Left lobe of liver (tissue), 2 donors: ENCODE results near the gene RPTN. TPM values are rescaled to one million over a fixed set of nuclear protein-coding genes. Genes with fewer than 3 reads are reported as not detected.
A peak's percentile ranks its signal among the peaks of the same experiment; 100 is the strongest.

Source experiments
- ATAC-seq: fragments of 200-7000 bp; cut with Tn5 transposase; one replicate; pipeline ENCODE4 v1.9.1; 2020; ENCODE audit warnings: mild to moderate bottlenecking, moderate library complexity
- DNase-seq: peaks from one replicate; pipeline ENCODE4 v3.0.0-alpha.2; 2020; ENCODE audit warnings: low spot score
- total RNA-seq: library from RNA; stranded (reverse); gene quantifications from one replicate; pipeline ENCODE4 v1.2.1, GENCODE V29; 2021
- donor health status: DM: no; HTN: no; CAD: no; lungs with moderate emphysema.
- donor health status: DM: no; HTN: yes; CAD: no.

Gene RPTN, protein sequence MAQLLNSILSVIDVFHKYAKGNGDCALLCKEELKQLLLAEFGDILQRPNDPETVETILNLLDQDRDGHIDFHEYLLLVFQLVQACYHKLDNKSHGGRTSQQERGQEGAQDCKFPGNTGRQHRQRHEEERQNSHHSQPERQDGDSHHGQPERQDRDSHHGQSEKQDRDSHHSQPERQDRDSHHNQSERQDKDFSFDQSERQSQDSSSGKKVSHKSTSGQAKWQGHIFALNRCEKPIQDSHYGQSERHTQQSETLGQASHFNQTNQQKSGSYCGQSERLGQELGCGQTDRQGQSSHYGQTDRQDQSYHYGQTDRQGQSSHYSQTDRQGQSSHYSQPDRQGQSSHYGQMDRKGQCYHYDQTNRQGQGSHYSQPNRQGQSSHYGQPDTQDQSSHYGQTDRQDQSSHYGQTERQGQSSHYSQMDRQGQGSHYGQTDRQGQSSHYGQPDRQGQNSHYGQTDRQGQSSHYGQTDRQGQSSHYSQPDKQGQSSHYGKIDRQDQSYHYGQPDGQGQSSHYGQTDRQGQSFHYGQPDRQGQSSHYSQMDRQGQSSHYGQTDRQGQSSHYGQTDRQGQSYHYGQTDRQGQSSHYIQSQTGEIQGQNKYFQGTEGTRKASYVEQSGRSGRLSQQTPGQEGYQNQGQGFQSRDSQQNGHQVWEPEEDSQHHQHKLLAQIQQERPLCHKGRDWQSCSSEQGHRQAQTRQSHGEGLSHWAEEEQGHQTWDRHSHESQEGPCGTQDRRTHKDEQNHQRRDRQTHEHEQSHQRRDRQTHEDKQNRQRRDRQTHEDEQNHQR
- not detected for total RNA-seq

DNA sequence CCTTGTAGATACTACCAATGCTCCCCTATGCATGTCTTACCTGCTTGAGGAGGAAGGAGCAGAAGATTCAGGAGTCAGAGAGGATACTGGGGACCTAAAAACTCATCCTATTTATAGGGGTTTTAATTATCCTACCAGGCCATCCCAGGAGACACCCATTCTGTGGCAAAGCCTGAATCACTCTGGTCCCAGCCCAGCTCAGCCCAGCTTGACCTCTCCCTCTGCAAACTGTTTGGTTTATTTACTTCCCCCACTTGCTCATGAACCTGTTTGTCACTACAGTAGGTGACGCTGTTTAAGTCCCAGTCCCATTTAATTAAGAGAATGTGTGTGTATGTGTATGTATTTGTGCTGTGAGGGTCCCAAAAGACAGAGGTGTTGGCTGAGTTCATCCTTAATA is at the start of gene RPTN:
Gene RPTN, minus strand, starts transcription at position 85 of the 400 bp plus-strand sequence. CDS start 1,339 bp downstream, outside the sequence.
- ATAC-seq (no peak), DNase-seq (no peak)

DNA sequence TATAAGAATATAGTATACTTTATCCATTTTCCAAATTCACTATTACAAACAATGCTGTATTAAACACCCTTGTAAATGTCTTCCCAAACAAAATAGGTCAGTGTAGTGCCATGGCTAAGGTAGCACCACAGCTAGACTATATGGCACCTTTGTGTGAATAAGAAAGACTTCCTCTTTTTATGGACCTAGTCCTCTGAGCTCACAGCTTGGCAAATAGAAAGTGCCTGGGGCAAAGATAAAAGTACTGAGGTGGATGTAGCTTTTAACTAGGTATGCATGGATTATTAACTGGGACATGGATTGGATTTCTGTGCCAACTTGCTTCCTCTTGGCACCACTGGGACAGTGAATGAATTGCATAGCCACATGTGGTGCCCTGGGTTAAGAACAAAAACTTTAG is 40.0 kb upstream of the RPTN start:
- no peak for DNase-seq
- ATAC-seq, result peak; percentile 48

DNA sequence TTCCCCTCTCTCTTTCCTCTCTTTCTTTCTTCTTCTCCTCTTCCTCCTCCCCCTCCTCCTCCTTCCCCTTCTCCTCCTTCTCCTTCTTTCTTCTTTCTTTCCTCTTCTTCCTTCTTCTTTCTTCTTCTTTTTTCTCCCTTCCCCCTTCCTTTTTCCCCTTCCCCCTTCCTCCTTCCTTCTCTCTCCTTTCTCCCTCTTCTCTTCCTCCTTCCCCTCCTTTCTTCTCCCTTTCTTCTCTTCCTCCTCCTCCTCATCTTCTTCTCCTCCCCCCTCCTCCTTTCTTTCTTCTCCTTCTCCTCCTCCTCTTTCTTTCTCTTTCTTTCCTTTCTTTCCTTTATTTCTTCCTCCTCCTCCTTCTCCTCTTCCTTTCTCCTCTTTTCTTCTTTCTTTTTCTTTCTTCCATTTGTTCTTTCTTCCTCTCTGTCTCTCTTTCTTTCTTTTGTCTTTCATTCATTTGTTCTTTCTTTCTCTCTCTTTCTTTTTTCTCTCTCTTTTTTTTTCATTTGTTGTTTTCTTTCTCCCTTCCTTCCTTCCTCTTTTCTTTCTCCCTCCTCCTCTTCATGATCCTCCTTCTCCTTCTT is 38.4 kb upstream of the RPTN start:
- ATAC-seq (no peak), DNase-seq (no peak)

DNA sequence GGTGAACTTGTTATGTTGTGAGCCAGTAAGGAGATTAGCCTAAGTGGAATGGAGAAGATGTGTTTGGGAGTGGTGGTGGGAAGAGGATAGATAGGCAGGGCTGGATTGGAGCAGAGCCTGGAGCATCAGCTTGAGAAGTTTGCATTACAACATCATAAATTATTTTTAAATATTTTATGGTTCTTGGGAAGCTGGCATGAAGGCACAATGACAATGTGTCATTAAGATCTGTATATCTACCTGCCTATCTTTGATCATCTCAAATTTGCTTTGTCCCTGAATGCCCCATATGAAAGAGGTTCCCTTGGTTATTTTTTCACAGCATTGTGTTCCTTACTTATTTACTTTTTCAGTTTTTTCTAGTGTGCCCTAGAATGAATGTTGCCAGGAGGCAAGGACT is 32.7 kb upstream of the RPTN start:
- DNase-seq, result no peak
- ATAC-seq, result no peak

DNA sequence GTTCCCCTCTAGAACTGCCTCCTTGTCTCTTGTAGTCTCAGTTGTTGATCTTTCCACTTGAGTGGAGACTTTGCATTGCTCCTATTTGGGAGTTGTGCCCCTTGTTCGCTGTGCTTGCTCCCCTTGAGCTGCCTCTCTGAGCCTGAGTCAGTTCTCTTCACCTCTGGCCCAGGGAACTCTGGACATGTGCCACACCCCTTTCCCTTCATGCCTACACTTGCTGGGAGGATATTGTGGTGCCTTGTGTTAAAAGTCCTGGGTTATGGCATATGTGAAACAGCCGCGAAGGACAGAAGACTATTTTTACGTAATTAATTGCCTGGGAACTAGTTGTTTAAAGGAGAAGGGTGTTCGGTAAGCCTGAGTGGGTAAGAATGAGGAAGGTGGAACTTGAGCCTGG is 32.2 kb upstream of the RPTN start:
- no peak for ATAC-seq
- no peak for DNase-seq

DNA sequence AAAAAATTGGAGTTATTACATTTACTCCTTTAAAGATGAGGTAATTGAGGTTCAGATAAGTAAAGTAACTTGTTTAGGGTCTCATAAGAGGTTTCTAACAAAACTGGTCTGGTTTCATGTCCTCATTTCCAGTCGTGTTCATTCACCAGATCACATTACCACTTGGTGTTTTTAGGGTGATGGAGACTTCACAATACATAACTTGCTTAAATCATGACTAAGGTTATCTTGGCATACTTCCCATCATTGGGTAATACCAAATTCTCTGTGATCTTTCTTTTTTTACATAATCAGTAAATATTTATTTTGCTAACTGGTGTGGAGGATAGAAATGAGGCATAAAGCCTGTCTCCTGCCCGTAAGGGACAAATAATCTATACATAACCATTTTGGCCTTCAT is 31.6 kb upstream of the RPTN start:
- DNase-seq (no peak), ATAC-seq (peak; percentile 20)

DNA sequence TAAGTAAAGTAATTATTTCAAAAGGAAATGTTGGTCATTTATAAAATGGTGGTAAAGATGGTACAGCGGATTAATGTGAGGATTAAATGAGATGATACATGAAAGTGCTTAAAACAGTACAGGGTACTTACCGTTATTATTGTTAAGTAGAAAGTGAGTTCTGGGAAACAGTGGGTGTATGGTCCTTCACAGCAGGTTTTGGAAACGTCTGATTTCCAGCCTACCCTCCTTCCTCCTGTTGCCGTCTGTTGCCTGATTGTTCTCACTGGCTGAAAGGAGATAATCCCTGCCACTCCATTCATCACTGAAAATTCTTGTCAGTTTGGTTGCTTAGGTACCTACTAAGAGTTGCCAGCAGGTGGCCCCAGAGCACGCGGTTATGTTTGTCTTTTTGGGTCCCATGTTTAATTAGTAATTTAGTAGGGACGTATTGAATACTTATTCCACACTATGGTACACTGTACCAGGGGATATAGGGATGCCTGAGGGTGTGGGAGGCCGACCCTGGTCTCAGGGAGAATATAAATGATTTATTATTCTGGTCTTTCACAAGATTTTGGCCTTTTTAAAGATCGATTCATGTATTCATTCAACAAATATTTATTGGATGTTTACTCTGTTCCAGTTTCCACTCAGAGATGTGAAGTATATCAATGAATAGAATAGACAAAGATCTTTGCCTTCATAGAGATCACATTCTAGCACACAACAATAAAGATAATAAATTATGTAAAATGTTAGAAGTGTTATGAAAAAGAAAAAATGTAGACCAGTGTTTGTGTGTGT is 30.8 kb upstream of the RPTN start:
- ATAC-seq, result peak; percentile 76
- peak; percentile 64 for DNase-seq

DNA sequence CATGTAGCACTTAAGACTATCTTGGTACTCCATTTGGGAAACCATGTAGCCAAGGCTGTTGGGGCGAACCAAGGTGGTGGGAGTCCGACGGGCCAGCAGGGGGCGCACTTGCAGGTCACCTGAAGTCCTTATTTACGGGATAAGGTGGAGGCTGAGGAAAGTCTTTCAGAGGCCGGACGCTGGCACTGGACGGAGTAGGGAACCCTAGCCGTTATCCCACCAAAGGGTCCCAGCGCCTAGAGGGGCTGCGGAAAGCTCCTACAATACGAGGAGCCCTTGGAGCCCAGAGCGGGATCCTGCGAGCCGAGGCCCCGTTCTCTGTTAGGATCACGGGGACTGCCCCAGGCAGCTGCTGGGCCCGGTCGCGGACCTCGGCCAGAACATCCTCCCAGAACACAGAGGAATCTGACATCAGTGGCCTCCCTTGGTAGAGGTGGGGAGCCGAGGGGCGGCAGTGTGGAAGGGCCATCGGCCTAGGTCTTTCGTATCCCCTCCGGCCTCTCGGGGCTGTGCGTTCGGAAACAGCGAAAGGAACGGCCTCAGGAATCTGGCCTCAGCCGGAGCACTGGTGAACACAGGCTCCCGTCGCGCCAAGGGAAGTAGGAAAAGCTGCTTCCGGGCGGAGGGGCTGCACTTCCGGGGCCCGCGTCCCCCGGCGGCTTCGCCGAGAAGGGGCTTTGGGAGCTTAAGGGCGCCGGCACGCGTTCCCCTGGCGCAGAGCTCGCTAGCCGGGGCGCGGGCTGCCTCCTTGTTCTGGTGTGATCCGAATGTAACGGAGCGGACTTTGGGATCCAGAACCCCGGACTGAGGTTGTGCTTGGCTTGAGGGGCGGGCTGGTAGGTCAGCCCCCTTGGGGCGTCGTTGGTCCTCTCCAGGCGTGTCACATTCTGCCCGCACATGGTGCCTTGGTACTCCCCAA is 29.9 kb upstream of the RPTN start:
- ATAC-seq (peak; percentile 83), DNase-seq (peak; percentile 80)

DNA sequence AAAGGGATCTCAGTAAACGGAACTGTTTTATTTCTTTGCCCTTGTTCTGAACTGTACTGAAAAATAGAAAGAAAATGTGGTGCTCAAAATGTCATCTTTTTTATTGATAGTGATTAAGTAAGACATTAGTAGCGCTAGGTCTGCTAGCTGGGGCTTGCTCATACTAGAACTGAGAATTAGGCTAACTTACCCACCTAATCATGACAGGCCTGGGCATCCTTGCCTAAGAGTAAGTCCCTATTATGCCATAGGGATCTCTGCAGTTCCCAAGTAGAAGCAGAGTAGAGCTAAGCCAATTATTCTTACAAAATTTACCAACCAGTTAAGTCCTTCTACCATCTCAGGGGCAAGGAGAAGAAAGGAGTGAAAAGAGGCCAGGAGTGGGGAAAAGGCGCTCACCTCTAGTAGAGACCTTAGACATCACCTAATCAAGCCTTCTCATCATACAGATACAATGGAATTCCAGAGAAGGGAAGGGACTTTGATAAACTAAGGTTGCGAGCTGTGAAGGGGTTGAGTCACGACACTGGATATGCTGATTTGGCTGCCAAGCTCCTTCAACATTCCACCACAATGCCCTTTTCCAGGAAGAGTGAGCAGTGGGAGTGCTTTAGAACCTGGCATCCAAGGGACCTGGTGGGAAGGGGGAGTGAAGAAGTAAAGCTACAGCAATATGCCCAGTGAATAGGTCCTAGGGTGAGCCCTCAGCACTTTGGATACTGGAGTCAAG is 27.7 kb upstream of the RPTN start:
- ATAC-seq (no peak), DNase-seq (no peak)

DNA sequence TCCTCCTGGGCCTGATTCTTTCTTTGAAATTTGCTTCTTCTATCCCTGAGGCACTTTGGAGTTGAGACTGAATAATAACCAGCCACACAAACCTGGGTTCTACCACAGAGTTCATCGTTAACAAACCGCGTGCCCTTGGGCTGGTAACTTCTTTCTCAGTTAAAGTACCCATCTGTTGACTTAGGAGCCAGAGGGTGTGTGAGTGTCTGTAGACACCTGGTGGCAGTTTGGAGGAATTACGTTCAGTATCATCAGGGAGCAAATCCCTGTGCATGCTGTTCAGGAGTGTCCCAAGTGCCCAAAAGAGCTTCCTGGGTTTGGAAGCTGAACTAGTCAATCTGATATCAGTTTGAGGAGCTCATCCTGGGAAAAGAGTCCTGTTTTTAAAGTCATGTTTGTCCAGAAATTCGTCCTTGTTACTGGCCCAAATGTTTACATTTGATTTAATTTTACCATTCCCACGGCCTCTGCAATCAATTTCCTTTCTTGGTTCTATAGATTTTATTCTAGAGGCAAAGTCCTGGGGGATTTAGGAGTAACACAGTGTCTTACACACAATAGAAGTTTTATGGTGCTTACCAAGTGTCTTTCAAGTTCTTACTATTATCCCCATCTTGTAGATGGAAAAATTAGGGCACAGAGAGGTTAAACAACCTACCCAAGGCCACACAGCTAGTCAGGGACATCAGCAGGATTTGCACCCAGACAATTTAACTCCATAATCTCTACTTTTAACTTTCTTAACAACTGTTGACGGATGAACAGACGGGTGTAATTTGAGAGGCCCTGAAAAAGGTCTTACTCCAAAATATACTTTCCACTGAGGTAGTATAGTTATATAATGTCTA is 26.7 kb upstream of the RPTN start:
- DNase-seq, result no peak
- ATAC-seq, result peak; percentile 76

DNA sequence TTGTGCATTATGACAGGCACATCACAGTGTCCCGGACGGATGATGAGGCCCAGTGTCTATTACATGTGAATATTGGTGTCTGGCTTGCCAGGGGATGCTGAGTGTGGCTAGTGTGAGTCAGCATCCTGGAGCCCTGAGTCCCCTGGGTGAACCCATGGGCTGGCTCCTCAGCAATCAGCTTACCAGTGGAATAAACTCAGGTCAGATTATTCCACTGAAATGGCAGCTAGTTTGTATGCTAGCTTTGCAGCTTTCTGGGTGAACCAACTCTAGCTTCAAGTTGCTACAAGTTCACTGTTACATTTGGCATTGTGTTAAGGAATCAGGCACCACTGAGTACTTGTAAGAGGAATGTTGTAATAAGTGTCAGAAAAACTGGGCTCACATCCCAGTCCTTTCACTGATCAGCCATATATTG is 23.9 kb upstream of the RPTN start:
- no peak for DNase-seq
- peak; percentile 43 for ATAC-seq

DNA sequence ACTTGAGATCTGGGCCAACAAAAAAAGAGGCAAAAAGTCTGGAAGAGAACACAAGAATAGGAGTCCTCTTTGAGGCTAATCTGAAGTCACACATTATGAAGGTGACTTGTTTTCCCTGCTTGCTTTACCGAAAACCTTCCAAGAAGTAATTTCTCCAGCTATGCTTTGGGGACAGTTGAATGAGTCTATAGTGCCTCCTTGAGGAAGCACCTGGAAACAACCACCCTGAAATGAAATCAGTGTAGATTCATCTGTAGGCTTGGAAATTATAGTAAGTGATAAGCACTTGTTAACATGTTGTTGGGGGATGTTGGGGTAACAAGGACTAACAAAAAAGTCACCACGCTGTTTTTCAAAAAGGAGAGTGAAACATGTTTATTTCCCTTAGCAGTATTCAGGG is 23.4 kb upstream of the RPTN start:
- ATAC-seq, result no peak
- no peak for DNase-seq

DNA sequence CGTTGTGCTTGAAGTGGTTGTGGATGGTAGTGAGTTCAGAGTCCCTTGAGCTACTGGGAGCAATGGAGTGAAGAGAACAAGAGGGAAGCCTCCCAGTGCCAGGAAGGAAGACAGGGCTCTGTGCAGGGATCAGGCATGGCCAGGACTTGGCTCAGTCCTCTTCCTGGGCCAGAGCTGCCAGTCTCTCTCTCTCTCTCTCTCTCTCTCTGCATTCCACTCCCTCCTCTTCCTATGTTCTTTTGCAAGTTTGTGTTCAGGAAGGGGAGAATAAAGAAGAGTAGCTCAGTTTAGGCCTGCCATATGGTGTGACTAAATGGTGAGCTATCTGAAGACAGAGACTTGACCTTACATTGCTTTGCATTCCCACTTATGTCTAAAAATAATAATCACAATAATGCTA is 20.5 kb upstream of the RPTN start:
- ATAC-seq (no peak), DNase-seq (no peak)

DNA sequence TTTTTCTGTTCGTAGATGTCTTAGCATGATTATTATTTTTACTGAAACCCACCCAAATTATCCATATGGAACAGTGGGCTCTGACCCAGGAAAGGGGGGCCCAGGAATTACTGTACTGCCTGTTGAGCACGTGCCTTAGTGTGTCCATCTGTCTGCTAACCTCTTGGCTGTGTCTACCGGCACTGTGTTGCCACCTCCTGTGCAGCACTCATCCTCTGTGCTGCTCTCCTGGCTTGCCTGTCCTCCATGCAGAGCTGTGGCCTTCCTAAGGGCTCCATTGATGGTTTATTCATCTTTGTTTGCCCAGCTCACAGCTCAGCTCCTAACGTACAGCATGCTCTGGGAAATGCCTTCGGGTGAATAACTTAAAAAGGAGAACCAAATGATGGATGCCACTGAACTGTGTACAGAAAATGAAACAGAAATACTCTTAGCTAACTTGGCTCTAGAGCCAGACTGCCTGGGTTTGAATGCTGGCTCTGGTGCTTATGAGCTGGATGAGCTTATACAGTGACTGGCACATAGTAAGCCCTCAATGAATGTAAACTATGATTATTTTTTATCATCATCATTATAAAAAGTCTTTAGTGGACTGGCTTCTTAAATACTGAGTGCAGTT is 11.4 kb upstream of the RPTN start:
- ATAC-seq (no peak), DNase-seq (no peak)

DNA sequence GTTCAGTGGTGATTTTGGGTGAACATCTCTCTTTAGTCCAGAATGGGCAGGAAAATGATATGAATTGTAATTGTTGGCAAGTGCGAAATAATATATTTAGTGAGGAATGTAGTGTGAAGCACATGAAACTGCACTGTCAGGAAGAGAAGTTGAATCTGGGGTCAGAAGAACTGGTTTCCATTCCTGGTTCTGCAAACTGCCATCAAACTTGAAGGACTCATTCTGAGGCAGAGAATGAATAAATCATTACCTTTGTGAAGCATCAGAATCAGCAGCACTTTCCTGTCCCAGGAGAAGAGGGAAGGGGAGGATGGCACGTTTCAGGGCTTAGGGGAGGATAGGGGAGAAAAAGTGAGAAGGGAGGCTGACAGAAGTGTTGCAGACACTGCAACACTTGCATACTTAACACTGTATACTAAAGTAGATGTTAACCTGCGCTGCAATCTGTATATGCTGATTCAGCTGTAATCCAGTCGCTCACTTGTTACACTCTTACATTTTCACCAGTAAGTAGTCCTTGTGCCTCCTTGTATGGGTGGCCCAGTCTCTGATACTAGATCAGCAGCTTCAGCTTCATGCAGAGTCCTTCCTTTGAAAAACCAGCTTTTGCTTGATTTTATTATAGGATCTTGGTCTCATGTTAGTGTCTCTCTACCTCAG is 10.5 kb upstream of the RPTN start:
- ATAC-seq, result no peak
- DNase-seq, result no peak

DNA sequence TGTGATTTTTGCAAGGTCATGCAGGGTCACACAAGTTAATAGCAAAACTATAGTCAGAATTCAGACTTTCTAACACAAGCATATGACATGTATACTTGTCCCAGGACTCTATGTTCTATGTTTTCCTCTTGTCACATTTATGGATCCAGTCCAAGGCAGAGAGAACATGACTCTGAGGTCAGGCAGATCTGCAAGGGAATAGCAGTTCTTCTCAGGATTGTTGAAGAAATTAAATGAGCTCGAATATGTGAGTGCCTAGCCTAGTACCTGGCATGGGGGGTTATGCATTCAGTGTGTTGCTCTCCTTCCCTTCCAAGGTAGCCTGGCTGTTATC is 9.5 kb upstream of the RPTN start:
- DNase-seq, result no peak
- peak; percentile 17 for ATAC-seq

DNA sequence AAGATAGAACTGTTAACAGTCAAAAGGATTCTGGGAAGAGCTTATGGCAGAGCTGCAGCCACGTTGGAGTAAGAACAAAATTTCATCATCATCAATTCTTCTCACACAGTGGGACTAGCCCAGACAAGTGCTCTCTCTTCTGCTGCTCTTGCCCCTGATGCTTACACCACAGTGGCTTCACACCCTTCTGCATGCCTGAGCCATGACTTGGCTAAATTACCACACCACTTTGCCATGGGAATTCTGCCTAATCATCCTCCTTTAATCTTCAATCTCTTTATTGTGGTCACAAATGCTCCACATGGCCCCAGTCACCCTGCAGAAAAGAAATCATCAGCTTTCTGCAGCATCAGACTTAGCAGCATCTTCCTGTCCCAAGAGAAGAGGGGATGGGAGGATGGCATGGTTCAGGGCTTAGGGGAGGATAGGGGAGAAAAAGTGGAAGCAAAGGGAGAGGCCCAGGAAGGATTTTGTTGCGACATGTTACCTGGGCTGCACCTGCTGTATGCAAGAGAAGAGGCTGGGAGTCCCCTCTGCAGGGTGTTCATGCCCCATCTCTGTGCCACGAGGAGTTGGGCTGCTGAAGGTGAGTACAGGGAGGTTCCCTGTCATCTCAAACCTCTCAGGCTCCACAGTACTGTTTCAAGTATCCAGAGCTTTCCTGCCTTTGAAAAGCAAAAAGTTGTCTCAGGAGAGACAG is 9.0 kb upstream of the RPTN start:
- ATAC-seq (no peak), DNase-seq (no peak)
